Measurements from ENCODE around the gene IPO13.

The IPO13 gene

GRCh38 chr1:43925846-43926245 lies 20.9 kb upstream of the IPO13 start:
- FAIRE-seq (no peak), DNase-seq (ENCODE audit: insufficient read length, low spot score) (no peak)

DNA sequence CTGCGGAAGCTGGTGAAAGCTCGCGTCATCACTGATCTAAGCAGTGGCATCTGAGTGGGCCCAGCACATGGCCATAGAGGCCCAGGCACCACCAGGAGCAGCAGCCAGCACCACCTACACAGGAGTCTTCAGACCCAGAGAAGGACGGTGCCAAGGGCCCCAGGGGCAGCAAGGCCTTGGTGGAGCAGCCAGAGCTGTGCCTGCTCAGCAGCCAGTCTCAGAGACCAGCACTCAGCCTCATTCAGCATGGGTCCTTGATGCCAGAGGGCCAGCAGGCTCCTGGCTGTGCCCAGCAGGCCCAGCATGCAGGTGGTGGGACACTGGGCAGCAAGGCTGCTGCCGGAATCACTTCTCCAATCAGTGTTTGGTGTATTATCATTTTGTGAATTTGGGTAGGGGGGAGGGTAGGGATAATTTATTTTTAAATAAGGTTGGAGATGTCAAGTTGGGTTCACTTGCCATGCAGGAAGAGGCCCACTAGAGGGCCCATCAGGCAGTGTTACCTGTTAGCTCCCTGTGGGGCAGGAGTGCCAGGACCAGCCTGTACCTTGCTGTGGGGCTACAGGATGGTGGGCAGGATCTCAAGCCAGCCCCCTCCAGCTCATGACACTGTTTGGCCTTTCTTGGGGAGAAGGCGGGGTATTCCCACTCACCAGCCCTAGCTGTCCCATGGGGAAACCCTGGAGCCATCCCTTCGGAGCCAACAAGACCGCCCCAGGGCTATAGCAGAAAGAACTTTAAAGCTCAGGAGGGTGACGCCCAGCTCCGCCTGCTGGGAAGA lies 16.4 kb upstream of the IPO13 start:
- DNase-seq (ENCODE audit: insufficient read length, low spot score), result no peak

GRCh38 chr1:43930949-43931275 lies 15.8 kb upstream of the IPO13 start:
- FAIRE-seq, result no peak
- DNase-seq (ENCODE audit: insufficient read length, low spot score), result no peak

More for the DNA sequence above, 16.4 kb upstream of the IPO13 start:
- no peak for FAIRE-seq

DNA sequence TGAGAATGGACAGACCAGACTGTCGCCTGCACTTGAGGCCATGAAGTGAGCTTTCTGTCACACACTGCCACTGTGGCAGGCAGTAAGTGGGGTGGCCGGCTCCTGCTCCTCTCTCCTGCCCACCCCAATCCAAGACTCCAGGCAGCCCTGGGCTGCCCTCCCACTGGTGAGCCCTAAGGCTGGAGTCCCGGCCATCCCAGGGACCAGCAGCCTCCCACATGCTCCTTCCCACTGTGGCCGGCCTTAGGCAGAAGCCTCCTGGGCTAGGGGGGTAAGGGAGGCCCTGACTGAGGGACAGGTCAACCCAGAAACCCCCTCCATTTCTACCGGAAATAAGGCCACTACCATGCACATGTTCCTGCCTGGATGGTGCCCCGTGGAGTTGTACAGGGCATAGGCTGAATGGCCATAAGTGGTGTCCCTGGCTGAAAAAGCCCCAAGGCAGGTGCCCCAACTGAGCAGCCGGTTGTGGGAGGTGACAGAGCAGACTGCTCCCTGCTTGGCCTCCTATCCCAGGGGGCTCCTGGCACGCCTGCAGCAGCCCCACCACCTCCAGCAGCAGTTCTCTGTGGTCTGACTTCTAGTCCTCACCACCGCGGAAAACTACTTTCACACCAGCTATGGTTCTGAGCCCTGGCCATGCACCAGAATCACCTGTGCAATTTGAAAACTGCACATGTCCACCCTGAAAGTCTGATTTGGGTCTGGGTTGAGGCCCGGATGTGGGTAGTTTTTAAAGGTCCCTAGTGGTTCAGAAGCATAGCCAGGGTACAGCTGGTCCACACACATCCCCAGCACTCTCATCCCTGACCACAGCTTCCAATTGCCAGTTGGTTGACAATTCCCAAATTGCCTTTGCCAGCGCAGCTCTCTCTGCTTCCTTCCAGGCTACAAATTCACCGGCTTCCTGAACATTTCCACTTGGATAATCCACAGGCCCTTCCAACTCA lies 14.8 kb upstream of the IPO13 start:
- no peak for DNase-seq (ENCODE audit: insufficient read length, low spot score)
- FAIRE-seq, result no peak

GRCh38 chr1:43932786-43933385 lies 13.9 kb upstream of the IPO13 start:
- peak; percentile 74 for FAIRE-seq
- no peak for DNase-seq (ENCODE audit: insufficient read length, low spot score)

GRCh38 chr1:43933386-43934100 lies 13.2 kb upstream of the IPO13 start, which contains the start of gene ARTN:
Gene ARTN, plus strand, starts transcription at chr1:43933801. Its CDS starts 1,856 bp downstream, at chr1:43935657.
- no peak for FAIRE-seq
- no peak for DNase-seq (ENCODE audit: insufficient read length, low spot score)

DNA sequence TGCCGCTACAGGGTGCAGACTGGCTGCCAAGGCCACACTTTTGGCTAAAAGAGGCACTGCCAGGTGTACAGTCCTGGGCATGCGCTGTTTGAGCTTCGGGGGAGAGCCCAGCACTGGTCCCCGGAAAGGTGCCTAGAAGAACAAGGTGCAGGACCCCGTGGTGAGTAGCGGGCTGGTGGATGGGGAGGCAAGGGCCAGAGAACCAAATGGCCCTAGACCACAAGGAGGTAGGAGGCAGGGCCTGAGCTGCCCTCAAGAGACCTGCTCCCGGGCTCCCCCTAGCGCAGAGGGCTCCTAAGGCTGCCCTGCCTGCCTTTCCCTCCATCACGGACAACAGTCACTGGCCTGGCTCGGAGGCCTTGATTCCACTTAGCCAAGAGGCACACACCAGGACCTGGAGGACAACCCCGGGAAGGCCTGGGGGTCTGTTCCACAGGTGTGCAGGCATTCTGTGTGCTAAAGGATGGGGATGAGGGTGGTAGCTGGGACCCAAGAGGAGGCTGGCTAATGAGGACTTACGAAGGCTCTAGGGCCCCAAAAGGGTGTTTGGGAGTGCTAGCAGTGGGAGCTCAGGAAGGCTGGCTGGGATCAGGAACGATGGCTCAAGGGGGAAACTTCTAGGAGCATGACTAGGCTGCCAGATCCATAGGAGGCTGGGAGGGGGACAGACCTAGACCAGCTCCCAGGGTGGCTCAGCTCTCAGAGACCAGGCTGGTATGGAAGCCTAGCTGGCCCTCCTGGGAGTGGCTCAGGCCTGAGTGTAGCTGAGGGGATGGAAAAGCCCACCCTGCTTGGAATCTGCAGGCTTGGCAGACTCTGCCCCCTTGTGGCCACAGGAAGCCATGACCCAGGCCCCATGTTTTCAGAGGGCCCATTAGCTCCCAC lies 12.4 kb upstream of the IPO13 start:
- FAIRE-seq, result peak; percentile 90

GRCh38 chr1:43934986-43935324 lies 11.8 kb upstream of the IPO13 start:
- FAIRE-seq (no peak), DNase-seq (ENCODE audit: insufficient read length, low spot score) (no peak)

More for the DNA sequence above, 12.4 kb upstream of the IPO13 start:
- peak; percentile 94 for DNase-seq (ENCODE audit: insufficient read length, low spot score)

GRCh38 chr1:43935711-43936427 lies 10.9 kb upstream of the IPO13 start:
- DNase-seq (ENCODE audit: insufficient read length, low spot score) (no peak), FAIRE-seq (no peak)

- DNase-seq (ENCODE audit: insufficient read length, low spot score) (no peak), FAIRE-seq (no peak)
Measured at GRCh38 chr1:43936431-43937151, 10.2 kb upstream of the IPO13 start.

DNA sequence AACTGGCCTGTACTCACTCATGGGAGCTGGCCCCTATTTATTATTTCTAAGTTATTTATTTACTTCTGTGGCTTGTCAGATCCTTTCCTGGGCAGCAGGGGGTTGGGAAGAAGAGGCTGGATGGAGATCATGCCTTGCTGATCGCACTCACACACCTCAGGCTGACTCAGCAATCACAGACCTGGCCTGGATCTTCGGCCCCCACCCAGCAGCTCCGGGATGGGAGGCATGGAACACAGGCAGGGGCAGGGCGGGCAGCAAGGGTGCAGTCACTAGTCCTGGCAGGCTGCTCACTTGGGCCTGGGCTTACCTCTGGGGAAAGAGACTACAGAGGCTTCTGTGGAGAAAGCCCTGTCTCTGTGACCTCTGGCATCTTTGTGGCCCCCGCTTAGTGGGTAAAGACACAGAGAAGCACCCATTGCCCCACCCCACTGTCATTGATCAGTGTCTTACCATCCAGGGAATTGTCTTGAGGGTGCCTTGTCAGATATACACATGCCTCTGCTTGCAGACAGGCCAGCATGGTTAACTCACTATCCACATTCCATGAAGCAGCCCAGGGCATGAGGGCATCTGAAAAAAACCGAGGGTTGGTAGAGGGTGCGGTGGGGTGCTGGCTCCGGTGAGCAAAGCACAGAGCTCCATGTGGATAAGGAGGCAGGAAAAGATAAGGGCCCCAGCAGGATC lies 9.4 kb upstream of the IPO13 start:
- no peak for DNase-seq (ENCODE audit: insufficient read length, low spot score)
- no peak for FAIRE-seq

DNA sequence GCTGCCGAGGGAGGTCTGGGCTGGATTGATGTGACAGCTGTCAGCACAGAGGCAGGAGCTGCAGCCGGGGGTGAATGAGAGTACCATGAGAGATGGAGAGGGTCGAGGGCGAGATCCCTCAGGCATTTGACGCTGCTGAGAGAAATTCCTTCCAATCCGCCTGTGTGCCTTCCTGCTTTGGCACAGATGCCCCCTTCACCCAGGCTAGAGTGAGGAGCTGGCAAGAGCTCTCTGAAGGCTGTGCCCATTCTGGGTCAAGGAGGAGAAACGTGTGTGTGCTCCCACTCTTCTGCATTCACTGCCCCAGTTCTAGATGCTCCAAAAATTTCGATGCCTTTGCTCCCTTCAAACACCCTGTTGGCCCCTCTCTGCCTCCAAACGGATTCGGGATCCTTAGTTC lies 8.4 kb upstream of the IPO13 start:
- FAIRE-seq (no peak), DNase-seq (ENCODE audit: insufficient read length, low spot score) (no peak)

DNA sequence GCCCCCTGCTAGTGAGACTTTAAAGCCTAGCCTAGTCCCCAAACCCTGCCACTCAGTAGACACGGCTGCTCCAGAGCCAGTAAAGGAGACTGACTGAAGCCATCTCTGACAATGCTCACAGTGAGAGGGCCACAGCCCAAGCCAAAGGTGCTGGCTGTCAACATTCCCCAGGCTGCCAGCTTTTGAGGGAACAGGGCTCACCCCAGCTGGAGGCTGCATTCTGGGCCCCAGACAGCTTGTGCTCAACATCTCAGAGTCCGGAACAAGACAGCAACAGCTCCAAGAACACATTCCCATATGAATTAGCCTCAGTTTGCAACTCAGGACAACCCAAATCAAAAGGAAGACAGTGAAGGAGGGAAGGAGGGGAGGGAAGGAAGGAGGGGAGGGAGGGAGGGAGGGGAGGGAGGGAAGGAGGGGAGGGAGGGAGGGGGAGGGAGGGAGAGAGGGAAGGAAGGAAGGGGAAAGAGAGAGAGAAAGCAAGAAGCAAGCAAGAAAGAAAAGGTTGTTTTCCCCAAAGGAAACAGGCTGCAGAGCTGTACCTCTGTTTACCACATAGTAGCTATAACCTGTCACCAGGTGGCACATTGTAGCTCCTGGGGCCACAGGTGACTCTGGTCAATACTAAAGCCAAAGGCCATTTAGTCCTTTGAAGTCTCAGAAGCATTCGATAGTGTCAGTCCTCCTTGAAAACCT lies 7.7 kb upstream of the IPO13 start:
- FAIRE-seq, result no peak
- no peak for DNase-seq (ENCODE audit: insufficient read length, low spot score)

DNA sequence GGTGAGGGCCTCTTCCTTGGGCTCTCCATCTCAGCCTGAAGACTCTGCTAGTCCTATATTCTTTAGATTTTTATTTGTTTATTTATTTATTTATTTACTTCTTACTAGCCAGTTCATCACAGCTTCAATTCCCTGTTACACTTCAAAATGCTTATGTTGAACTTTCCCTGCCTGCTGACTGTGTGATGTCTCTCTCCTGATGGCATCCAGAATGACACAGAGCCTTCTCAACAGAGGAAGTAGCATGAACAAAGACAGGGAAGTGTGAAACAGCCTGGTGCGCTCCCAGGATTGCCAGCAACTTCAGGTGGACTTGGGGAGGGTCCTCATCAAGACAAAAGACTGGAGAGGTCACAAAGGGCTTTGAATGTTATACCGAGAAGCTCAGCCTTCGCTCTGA lies 4.3 kb upstream of the IPO13 start:
- DNase-seq (ENCODE audit: insufficient read length, low spot score), result no peak
- FAIRE-seq, result no peak

DNA sequence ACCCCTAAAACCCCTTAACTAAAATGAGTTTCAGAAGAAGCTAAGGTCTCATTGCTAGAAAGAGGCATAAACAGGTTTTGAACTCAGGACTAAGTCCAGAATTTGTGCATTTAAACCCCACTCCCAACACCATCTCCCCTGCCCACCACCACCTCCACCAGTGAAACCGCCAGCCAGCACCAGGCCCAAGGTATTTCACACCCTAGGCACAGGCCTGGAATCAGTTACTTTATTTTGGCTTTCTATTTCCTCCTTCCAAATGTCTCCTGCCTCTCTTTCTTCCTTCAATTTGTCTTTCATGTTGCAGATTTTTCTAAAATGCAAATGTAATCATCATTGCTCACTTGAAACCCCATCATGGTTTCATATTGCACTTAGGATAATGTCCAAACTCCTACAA lies 1.9 kb upstream of the IPO13 start:
- FAIRE-seq (no peak), DNase-seq (ENCODE audit: insufficient read length, low spot score) (no peak)

DNA sequence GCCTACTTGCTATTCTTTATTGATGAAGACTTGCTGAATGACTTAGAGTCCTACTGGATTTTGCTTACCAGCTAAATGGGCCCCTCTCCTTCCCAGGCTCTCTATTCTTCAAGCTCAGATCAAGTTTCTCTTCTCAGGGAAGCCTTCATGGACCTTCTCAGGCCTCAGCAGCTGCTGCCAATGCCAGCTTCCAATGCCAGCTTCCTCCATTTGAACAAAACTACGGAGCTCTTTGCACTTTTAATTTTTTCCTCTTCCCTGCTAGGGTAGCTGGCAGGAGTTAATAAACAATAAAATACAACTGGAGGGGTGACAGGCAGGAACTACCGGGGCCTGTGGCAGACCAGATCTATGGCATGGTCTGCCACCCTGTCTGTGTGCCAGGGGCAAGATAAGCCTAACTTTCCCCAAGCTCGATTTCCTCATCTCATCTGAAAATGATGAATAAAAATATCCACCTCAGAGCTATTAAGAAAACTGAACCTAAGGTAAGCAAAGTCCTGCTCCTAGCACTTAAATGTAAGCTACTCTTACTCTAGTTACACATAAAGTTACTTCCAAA lies 995 bp upstream of the IPO13 start:
- FAIRE-seq, result no peak
- DNase-seq (ENCODE audit: insufficient read length, low spot score), result no peak
